WERI-Rb-1 (cell line): Measurements from ENCODE around the gene CPLANE1.

Source experiments
- DNase-seq: peaks from one replicate; pipeline ENCODE4 v3.0.0-alpha.2; 2020
- H3K27ac ChIP-seq: fragments of 250-450 bp; sonication (Bioruptor Pico); 2 replicates; pipeline ENCODE4 v1.5.1; 2020; ENCODE audit warnings: mild to moderate bottlenecking, moderate library complexity
- H3K27me3 ChIP-seq: fragments of 250-450 bp; sonication (Bioruptor Pico); 2 replicates; pipeline ENCODE4 v1.5.1; 2021; ENCODE audit warnings: mild to moderate bottlenecking, low read depth, moderate library complexity; ENCODE audit not compliant: insufficient read depth, severe bottlenecking
- H3K36me3 ChIP-seq: fragments of 250-450 bp; sonication (Bioruptor Pico); 2 replicates; pipeline ENCODE4 v1.5.1; 2020; ENCODE audit warnings: mild to moderate bottlenecking, moderate library complexity
- H3K4me3 ChIP-seq: 2 replicates; pipeline ENCODE4 v1.5.1; 2011; ENCODE audit warnings: low read depth, mild to moderate bottlenecking, control low read depth, low read length
- H3K9me3 ChIP-seq: fragments of 250-450 bp; sonication (Bioruptor Pico); 2 replicates; pipeline ENCODE4 v1.5.1; 2021; ENCODE audit warnings: mild to moderate bottlenecking, moderate library complexity; ENCODE audit not compliant: severe bottlenecking
- TF ChIP-seq, protein P1 (sequence below): IDR thresholded peaks from 2 replicates; pipeline ENCODE4 v1.5.1; 2011; ENCODE audit warnings: low read depth, mild to moderate bottlenecking, control low read depth, inconsistent platforms, low read length

Gene CPLANE1

DNA sequence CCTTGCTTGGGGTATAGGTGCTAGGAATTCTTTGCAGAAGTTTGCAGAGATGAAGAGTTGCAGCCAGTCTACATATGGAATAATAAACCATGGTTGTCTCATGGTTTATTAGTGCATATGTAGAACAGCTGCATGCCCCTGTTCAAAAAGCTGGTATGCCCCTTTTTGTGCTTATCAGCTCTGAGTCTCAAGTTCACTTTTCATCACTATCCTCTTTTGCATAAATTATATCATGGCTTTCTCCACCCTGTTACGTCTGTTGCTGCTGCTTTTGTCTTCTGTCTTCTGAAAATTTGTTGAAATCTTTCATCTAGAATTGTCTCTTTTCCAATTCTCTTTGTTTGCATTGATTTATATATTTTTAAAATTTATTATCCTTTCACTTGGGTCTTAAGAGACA is 172.0 kb downstream of the CPLANE1 start:
- Histone ChIP-seq H3K9me3 (no peaks in the 10 kb centered on the region), H3K4me3 (no peak overlapping the region), H3K27ac (no peak overlapping the region)

DNA sequence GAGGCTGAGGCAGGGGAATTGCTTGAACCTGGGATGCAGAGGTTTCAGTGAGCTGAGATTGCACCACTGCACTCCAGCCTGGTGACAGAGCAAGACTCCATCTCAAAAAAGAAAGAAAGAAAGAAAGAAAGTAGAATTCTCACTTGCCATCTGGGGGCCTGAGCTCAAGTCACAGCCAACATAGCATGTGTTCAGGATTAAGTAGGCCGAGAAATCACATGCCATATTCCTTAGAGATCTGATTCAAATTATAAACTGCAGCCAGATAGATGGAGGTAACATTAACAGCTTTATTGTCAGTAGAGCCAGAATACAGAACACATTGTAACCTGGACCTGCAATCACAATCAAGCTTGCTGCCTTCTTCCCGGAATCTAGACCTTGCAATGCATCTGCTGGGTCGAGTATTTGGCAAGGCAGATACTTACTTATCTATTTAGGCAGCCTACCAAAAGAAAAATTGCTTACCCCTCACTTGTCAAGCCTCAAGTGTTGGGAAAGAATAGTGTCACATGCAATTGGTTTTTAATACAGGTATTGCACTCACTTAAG is 173.7 kb downstream of the CPLANE1 start:
- H3K27ac ChIP-seq = no peak overlapping the region
- H3K36me3 ChIP-seq = 0 out of 2 replicates have a peak, but pooled peaks cover 4% of the 10 kb centered on the region
- no peaks in the 10 kb centered on the region for H3K9me3 ChIP-seq
- no peak overlapping the region for H3K4me3 ChIP-seq
- TF ChIP-seq, protein P1, sequence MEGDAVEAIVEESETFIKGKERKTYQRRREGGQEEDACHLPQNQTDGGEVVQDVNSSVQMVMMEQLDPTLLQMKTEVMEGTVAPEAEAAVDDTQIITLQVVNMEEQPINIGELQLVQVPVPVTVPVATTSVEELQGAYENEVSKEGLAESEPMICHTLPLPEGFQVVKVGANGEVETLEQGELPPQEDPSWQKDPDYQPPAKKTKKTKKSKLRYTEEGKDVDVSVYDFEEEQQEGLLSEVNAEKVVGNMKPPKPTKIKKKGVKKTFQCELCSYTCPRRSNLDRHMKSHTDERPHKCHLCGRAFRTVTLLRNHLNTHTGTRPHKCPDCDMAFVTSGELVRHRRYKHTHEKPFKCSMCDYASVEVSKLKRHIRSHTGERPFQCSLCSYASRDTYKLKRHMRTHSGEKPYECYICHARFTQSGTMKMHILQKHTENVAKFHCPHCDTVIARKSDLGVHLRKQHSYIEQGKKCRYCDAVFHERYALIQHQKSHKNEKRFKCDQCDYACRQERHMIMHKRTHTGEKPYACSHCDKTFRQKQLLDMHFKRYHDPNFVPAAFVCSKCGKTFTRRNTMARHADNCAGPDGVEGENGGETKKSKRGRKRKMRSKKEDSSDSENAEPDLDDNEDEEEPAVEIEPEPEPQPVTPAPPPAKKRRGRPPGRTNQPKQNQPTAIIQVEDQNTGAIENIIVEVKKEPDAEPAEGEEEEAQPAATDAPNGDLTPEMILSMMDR = no peak
- no peak for DNase-seq
- no peaks in the 10 kb centered on the region for H3K27me3 ChIP-seq

More for the DNA sequence above, 172.0 kb downstream of the CPLANE1 start:
- no peaks in the 10 kb centered on the region for H3K27me3 ChIP-seq
- TF ChIP-seq, protein P1 = no peak
- no peak for DNase-seq
- H3K36me3 ChIP-seq = 0 out of 2 replicates have a peak, but pooled peaks cover 4% of the 10 kb centered on the region

DNA sequence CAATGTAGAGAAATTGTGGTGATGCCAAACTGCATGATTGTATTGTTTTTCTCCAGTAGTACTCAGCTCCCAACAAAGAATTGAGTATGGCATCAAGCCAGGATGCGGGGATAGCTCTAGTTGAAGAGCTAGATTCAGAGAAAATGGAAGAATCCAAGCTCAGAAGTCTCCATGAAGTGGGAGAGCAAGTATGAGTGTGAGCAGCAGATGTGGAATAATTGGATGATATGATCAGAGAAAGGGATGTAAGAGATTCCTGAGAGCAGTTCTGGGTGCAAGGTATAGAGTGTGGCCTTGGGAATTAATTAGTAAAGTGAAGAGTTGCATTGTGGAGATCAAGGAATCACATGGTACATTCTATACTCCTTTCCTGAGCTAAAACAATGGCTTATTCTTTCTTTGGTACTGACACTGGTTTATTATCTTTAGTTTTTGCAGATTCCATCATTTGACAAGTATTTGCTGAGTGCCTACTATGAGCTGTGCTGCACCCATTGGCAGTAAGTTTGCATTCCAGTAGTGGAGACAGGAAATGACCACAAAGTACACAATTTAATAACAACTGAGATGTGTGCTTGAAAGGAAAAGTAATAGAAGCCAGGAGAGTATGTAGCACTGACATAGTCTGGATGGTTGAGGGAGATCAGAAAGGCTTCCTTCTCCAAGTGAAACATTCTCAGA is 177.1 kb downstream of the CPLANE1 start:
- H3K27me3 ChIP-seq = no peaks in the 10 kb centered on the region
- no peaks in the 10 kb centered on the region for H3K9me3 ChIP-seq
- TF ChIP-seq, protein P1 = no peak
- no peak overlapping the region for H3K27ac ChIP-seq
- no peak overlapping the region for H3K4me3 ChIP-seq
- no peaks in the 10 kb centered on the region for H3K36me3 ChIP-seq
- DNase-seq = no peak

DNA sequence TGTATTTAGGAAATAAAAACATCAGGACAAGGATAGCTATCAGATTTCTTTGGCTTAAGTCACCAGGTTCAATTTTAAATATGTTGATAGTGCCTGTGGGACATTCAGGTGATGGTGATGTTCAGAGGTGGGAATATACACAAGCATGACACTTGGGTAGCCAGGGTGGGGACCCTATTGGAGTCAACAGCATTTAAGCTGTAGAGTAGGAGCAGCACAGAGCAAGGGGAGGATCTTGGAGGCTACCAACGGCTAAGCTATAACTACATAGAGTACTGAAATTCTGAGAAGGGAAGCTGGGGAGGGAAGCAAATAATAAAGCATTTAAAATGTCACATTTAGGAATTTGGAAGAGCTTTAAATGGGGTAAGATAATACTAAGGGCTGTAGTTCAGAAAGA is 177.7 kb downstream of the CPLANE1 start:
- Histone ChIP-seq H3K27me3 (no peaks in the 10 kb centered on the region), H3K36me3 (no peaks in the 10 kb centered on the region), H3K9me3 (no peaks in the 10 kb centered on the region), H3K27ac (no peak overlapping the region), H3K4me3 (no peak overlapping the region)
- TF ChIP-seq, protein P1 = no peak
- no peak for DNase-seq

GRCh38 chr5:37064442-37064841 is 184.7 kb downstream of the CPLANE1 start:
- peaks cover 51% of the 10 kb centered on the region for H3K36me3 ChIP-seq
- no peak overlapping the region for H3K27ac ChIP-seq
- DNase-seq = no peak
- TF ChIP-seq, protein P1 = no peak
- H3K27me3 ChIP-seq = no peaks in the 10 kb centered on the region
- no peak overlapping the region for H3K4me3 ChIP-seq
- H3K9me3 ChIP-seq = no peaks in the 10 kb centered on the region
